SU-DHL-6 (cell line): ENCODE data around the gene SURF2.

ENCODE experiments used
- H2AFZ ChIP-seq: fragments of 200-600 bp; sonication (generic); 2 replicates; pipeline ENCODE4 v1.6.1; 2014; ENCODE audit warnings: low read depth, mild to moderate bottlenecking, moderate library complexity, mixed read lengths, antibody characterized with exemption, low read length; ENCODE audit not compliant: severe bottlenecking
- H3F3A ChIP-seq: fragments of 200-600 bp; shearing (Covaris generic); 2 replicates; pipeline ENCODE4 v1.6.0; 2016; ENCODE audit warnings: antibody characterized with exemption, mild to moderate bottlenecking; ENCODE audit not compliant: insufficient read depth
- H3K27ac ChIP-seq: fragments of 200-600 bp; sonication (generic); 2 replicates; pipeline ENCODE4 v1.5.1; 2016; ENCODE audit warnings: low read depth, mild to moderate bottlenecking, low read length, moderate library complexity, mixed read lengths
- H3K27me3 ChIP-seq: fragments of 200-600 bp; sonication (generic), shearing (Covaris generic); 2 replicates; pipeline ENCODE4 v1.6.0; 2014; ENCODE audit warnings: mild to moderate bottlenecking, low read length
- H3K36me3 ChIP-seq: fragments of 200-600 bp; sonication (generic); 2 replicates; pipeline ENCODE4 v1.6.1; 2014; ENCODE audit warnings: mild to moderate bottlenecking, low read length, mixed read lengths
- H3K4me2 ChIP-seq: fragments of 300-600, 200-600 bp; shearing (Covaris generic), sonication (generic); 2 replicates; pipeline ENCODE4 v1.6.0; 2014; ENCODE audit warnings: low read length, low read depth, mild to moderate bottlenecking; ENCODE audit not compliant: poor library complexity, severe bottlenecking
- H3K4me3 ChIP-seq: fragments of 200-600 bp; sonication (generic); 2 replicates; pipeline ENCODE4 v1.5.1; 2014; ENCODE audit warnings: antibody characterized with exemption, low read length, mild to moderate bottlenecking, mixed read lengths; ENCODE audit not compliant: insufficient read depth, poor library complexity, severe bottlenecking
- H3K79me2 ChIP-seq: fragments of 200-600 bp; sonication (generic); 2 replicates; pipeline ENCODE4 v1.6.1; 2014; ENCODE audit warnings: mild to moderate bottlenecking, low read length, moderate library complexity; ENCODE audit not compliant: insufficient read depth
- H3K9ac ChIP-seq: fragments of 200-600 bp; sonication (generic); 2 replicates; pipeline ENCODE4 v1.7.0; 2014; ENCODE audit warnings: mild to moderate bottlenecking, low read length
- H3K9me2 ChIP-seq: fragments of 200-600 bp; sonication (generic); replicated peaks from 2 replicates; pipeline ENCODE4 v1.6.1; 2014; ENCODE audit warnings: low read length; ENCODE audit not compliant: insufficient read depth
- H3K9me3 ChIP-seq: fragments of 200-600 bp; sonication (generic); 2 replicates; pipeline ENCODE4 v1.6.1; 2014; ENCODE audit warnings: low read length, mixed read lengths; ENCODE audit not compliant: insufficient read depth
- H4K20me1 ChIP-seq: fragments of 200-600 bp; sonication (generic); 2 replicates; pipeline ENCODE4 v1.6.1; 2014; ENCODE audit warnings: low read depth, mild to moderate bottlenecking, antibody characterized with exemption, low read length, moderate library complexity, mixed read lengths
- EZH2phosphoT487 ChIP-seq: fragments of 200-600 bp; sonication (generic), shearing (Covaris generic); conservative IDR thresholded peaks from 2 replicates; pipeline ENCODE4 v1.6.1; 2018; ENCODE audit warnings: mild to moderate bottlenecking, antibody characterized with exemption, low read length, moderate library complexity, mixed read lengths
- TF ChIP-seq, protein P1 (sequence below): fragments of 200-600 bp; sonication (generic); IDR thresholded peaks from one replicate; pipeline ENCODE4 v1.5.1; 2017; ENCODE audit warnings: antibody characterized with exemption, mild to moderate bottlenecking, low read length, moderate library complexity; ENCODE audit not compliant: insufficient read depth, poor library complexity, severe bottlenecking

The SURF2 gene

DNA sequence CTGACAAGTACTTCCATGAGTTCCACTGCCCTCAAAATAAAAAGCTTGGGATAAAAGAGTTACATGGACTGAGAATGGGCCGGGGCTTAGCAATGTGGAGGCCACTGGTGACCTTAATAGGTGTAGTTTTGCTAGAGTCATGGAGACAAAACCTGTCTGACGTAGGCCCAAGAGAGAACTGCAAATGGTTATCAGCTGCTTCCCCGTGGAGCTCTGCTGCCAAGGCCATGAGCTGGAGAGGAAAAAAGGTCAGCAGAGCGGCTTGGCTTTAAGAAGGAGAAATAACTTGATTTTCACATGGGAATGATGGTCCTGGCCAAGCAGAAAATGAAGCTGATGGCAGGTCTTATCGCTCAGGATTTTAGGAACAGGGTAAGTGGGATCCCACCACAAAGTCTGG is 16.7 kb upstream of the SURF2 start:
- Histone ChIP-seq H3K4me2 (no peak overlapping the region), H2AFZ (no peak overlapping the region), H4K20me1 (no peaks in the 10 kb centered on the region), H3K9me3 (no peaks in the 10 kb centered on the region), H3K27ac (no peak overlapping the region), H3F3A (peaks cover 9% of the 10 kb centered on the region), H3K27me3 (no peaks in the 10 kb centered on the region), H3K4me3 (no peak overlapping the region), H3K9ac (no peak overlapping the region), H3K79me2 (peaks cover 13% of the 10 kb centered on the region), H3K9me2 (no peaks in the 10 kb centered on the region), H3K36me3 (no peaks in the 10 kb centered on the region)
- TF ChIP-seq, protein P1, sequence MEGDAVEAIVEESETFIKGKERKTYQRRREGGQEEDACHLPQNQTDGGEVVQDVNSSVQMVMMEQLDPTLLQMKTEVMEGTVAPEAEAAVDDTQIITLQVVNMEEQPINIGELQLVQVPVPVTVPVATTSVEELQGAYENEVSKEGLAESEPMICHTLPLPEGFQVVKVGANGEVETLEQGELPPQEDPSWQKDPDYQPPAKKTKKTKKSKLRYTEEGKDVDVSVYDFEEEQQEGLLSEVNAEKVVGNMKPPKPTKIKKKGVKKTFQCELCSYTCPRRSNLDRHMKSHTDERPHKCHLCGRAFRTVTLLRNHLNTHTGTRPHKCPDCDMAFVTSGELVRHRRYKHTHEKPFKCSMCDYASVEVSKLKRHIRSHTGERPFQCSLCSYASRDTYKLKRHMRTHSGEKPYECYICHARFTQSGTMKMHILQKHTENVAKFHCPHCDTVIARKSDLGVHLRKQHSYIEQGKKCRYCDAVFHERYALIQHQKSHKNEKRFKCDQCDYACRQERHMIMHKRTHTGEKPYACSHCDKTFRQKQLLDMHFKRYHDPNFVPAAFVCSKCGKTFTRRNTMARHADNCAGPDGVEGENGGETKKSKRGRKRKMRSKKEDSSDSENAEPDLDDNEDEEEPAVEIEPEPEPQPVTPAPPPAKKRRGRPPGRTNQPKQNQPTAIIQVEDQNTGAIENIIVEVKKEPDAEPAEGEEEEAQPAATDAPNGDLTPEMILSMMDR = no peak
- no peak for TF ChIP-seq EZH2phosphoT487

DNA sequence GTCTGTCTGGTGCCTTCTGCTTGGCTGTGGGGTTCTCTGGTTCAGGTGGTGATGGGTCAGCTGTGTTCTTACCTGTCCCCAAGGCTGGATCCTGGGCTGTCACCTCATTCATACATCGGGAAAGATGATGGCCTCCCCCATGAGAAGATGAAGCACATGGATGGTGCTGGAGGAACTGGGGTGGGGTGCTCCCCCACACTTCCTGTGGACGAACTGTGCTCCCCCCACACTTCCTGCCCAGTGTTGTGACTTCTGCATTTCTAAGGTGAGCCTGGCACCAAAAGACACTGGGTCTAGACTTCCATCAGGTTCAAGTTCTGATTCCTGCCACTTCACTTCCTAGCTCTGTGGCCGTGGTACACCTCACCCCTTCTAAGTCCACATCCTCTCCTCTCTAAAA is 16.1 kb upstream of the SURF2 start:
- H3K27ac ChIP-seq = no peak overlapping the region
- no peak overlapping the region for H3K4me2 ChIP-seq
- no peaks in the 10 kb centered on the region for H3K36me3 ChIP-seq

DNA sequence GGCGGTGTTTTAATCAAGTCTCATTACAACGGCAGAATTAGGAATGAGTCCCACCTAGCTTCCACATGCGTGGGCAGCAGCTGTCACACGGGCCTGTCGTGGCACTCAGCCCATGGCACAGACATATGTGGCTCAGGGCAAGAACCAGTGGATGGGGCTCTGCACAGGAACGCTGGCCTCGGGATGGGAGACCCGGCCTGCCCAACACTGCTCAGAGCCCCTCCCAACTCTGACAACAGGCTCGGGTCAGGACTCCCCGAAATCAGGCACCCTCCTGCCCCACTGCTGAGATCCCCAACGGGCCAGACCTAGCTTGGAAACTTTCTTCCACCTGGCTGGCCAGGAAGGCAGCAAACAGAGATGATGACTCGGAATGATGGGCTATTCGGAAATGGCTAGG is 15.4 kb upstream of the SURF2 start:
- H3K27ac ChIP-seq = no peak overlapping the region
- H2AFZ ChIP-seq = no peak overlapping the region
- no peaks in the 10 kb centered on the region for H4K20me1 ChIP-seq
- H3K9me2 ChIP-seq = no peaks in the 10 kb centered on the region
- H3K27me3 ChIP-seq = no peaks in the 10 kb centered on the region
- no peaks in the 10 kb centered on the region for H3K36me3 ChIP-seq
- H3F3A ChIP-seq = peaks cover 9% of the 10 kb centered on the region
- H3K4me3 ChIP-seq = no peak overlapping the region
- H3K9me3 ChIP-seq = no peaks in the 10 kb centered on the region
- H3K9ac ChIP-seq = no peak overlapping the region
- H3K79me2 ChIP-seq = peaks cover under 1% of the 10 kb centered on the region; the same call in 1 of the 2 replicates
- TF ChIP-seq, protein P1 = no peak
- no peak for TF ChIP-seq EZH2phosphoT487
- H3K4me2 ChIP-seq = no peak overlapping the region

More for the DNA sequence above, 16.1 kb upstream of the SURF2 start:
- TF ChIP-seq, protein P1 = no peak
- no peak for TF ChIP-seq EZH2phosphoT487
- Histone ChIP-seq H3F3A (peaks cover 9% of the 10 kb centered on the region), H3K9me2 (no peaks in the 10 kb centered on the region), H3K9ac (no peak overlapping the region), H4K20me1 (no peaks in the 10 kb centered on the region), H3K9me3 (no peaks in the 10 kb centered on the region), H2AFZ (no peak overlapping the region), H3K4me3 (no peak overlapping the region), H3K79me2 (peaks cover 7% of the 10 kb centered on the region), H3K27me3 (no peaks in the 10 kb centered on the region)
